ENCODE data around the gene OGFOD1.
A peak's percentile ranks its signal among the peaks of the same experiment; 100 is the strongest.
"Not testable (repeated sequence)": the region's sequence is repeated elsewhere in the genome, so short reads cannot be mapped to it uniquely, and the experiment has no call there.

OGFOD1 gene

GRCh38 chr16:56483394-56483793 lies 32.0 kb downstream of the OGFOD1 start:
- Mint-ChIP-seq H3K27me3 (ENCODE audit: low read depth, poor library complexity) (no peaks in the 10 kb centered on the region), H3K36me3 (ENCODE audit: low read depth) (peaks cover 31% of the 10 kb centered on the region), H3K9me3 (no peaks in the 10 kb centered on the region), H3K4me1 (peaks cover 58% of the 10 kb centered on the region), H3K27ac (no peak overlapping the region), H3K4me3 (no peak overlapping the region)
- DNase-seq = no peak
- no peak for TF ChIP-seq CTCF (IDR thresholded peaks at IDR 0.05)

GRCh38 chr16:56488035-56488434 lies 36.7 kb downstream of the OGFOD1 start:
- H3K4me3 Mint-ChIP-seq = no peak overlapping the region
- H3K27ac Mint-ChIP-seq = no peak overlapping the region
- TF ChIP-seq CTCF (IDR thresholded peaks at IDR 0.05) = no peak
- peaks cover 42% of the 10 kb centered on the region for H3K36me3 Mint-ChIP-seq (ENCODE audit: low read depth)
- H3K27me3 Mint-ChIP-seq (ENCODE audit: low read depth, poor library complexity) = no peaks in the 10 kb centered on the region
- H3K4me1 Mint-ChIP-seq = peaks cover 23% of the 10 kb centered on the region
- no peak for DNase-seq
- H3K9me3 Mint-ChIP-seq = no peaks in the 10 kb centered on the region

GRCh38 chr16:56488868-56489267 lies 37.5 kb downstream of the OGFOD1 start:
- not testable (repeated sequence) for H3K4me3 Mint-ChIP-seq; DNase-seq; H3K27me3 Mint-ChIP-seq (ENCODE audit: low read depth, poor library complexity); H3K27ac Mint-ChIP-seq; H3K9me3 Mint-ChIP-seq
- Mint-ChIP-seq H3K36me3 (ENCODE audit: low read depth) (peaks cover 49% of the 10 kb centered on the region), H3K4me1 (peaks cover 22% of the 10 kb centered on the region)

- DNase-seq = no peak
- Mint-ChIP-seq H3K27ac (no peak overlapping the region), H3K4me3 (no peak overlapping the region), H3K9me3 (no peaks in the 10 kb centered on the region), H3K27me3 (ENCODE audit: low read depth, poor library complexity) (no peaks in the 10 kb centered on the region), H3K36me3 (ENCODE audit: low read depth) (peaks cover 46% of the 10 kb centered on the region), H3K4me1 (peaks cover 9% of the 10 kb centered on the region)
- no peak for TF ChIP-seq CTCF (IDR thresholded peaks at IDR 0.05)
These were observed 40.4 kb downstream of the OGFOD1 start for GRCh38 chr16:56491657-56492261.

- Mint-ChIP-seq H3K27ac (no peak overlapping the region), H3K4me1 (peaks cover 1% of the 10 kb centered on the region), H3K27me3 (ENCODE audit: low read depth, poor library complexity) (no peaks in the 10 kb centered on the region), H3K4me3 (no peak overlapping the region), H3K36me3 (ENCODE audit: low read depth) (peaks cover 60% of the 10 kb centered on the region), H3K9me3 (no peaks in the 10 kb centered on the region)
- no peak for DNase-seq
- TF ChIP-seq CTCF (IDR thresholded peaks at IDR 0.05) = no peak
These were observed 41.8 kb downstream of the OGFOD1 start for GRCh38 chr16:56493126-56493525.

- Mint-ChIP-seq H3K4me1 (no peaks in the 10 kb centered on the region), H3K36me3 (ENCODE audit: low read depth) (peaks cover 66% of the 10 kb centered on the region), H3K9me3 (no peaks in the 10 kb centered on the region), H3K27me3 (ENCODE audit: low read depth, poor library complexity) (no peaks in the 10 kb centered on the region), H3K4me3 (no peak overlapping the region), H3K27ac (peak overlapping the region; percentile 57)
- DNase-seq = no peak
- TF ChIP-seq CTCF (IDR thresholded peaks at IDR 0.05) = no peak
These were observed 42.5 kb downstream of the OGFOD1 start for GRCh38 chr16:56493815-56494214.

Measured in nephron progenitor cell (in vitro differentiated cells).